Heart right ventricle (tissue), 16 donors: Measurements from ENCODE around the gene NCAM1. TPM values are rescaled to one million over a fixed set of nuclear protein-coding genes. Genes with fewer than 3 reads are reported as not detected.

Source experiments
- ATAC-seq, 8 donors: fragments of 200-7000 bp; cut with Tn5 transposase; one replicate each; pipeline ENCODE4 v1.9.1; 2020; ENCODE audit warnings: mild to moderate bottlenecking in 8 of 8, moderate library complexity in 8 of 8, moderate number of reproducible peaks in 1 of 8
- DNase-seq, 2 donors: peaks; one replicate each; pipeline ENCODE4 v3.0.0-alpha.2; 2020
- H3K27ac ChIP-seq, 10 donors: fragments of 200-600 bp; sonication (generic) in 2 of 10; one replicate each; pipeline versions ENCODE4 v1.5.0 to v1.8.0; 2020 to 2022; ENCODE audit warnings: mild to moderate bottlenecking in 3 of 10
- H3K27me3 ChIP-seq, 7 donors: fragments of 200-600 bp; one replicate each; pipeline ENCODE4 v1.8.0; 2021 to 2022; ENCODE audit warnings: mild to moderate bottlenecking in 2 of 7
- H3K36me3 ChIP-seq, 9 donors: fragments of 200-600 bp; sonication (generic) in 1 of 9; one replicate each; pipeline versions ENCODE4 v1.5.0 to v1.8.0; 2020 to 2022; ENCODE audit warnings: mild to moderate bottlenecking in 2 of 9
- H3K4me1 ChIP-seq, 9 donors: fragments of 200-600 bp; sonication (generic) in 1 of 9; one replicate each; pipeline versions ENCODE4 v1.5.0 to v1.8.0; 2020 to 2022; ENCODE audit warnings: mild to moderate bottlenecking in 4 of 9
- H3K4me3 ChIP-seq, 10 donors: fragments of 200-600 bp; sonication (generic) in 2 of 10; one replicate each; pipeline versions ENCODE4 v1.5.0 to v1.8.0; 2020 to 2022; ENCODE audit warnings: mild to moderate bottlenecking in 7 of 10, moderate library complexity in 2 of 10
- H3K9me3 ChIP-seq, 11 donors: fragments of 200-600 bp in 10 of 11; sonication (generic) in 2 of 11; one replicate each; pipeline versions ENCODE4 v1.5.0 to v1.8.0; 2013 to 2022; ENCODE audit warnings: mild to moderate bottlenecking in 2 of 11, control low read depth in 1 of 11, moderate library complexity in 1 of 11
- CTCF ChIP-seq, 9 donors: fragments of 200-600 bp; sonication (generic) in 2 of 9; IDR thresholded peaks; one replicate each; pipeline versions ENCODE4 v1.5.0 to v1.8.0; 2021 to 2022; ENCODE audit warnings: antibody characterized with exemption in 9 of 9, mild to moderate bottlenecking in 5 of 9, moderate library complexity in 1 of 9
- WGBS, 2 donors: extraction: QIAGEN DNeasy Blood & Tissue Kit; methylation state at CpG; one replicate each; pipeline ENCODE4 v1.1.7; 2013; ENCODE audit warnings: inconsistent platforms in 1 of 2; 5-methylcytosine and 5-hydroxymethylcytosine counted together
- intact Hi-C, 10 donors: fragments of 100-400 bp; cut with DNase I; formaldehyde crosslinking; loops; one replicate each; pipeline versions ENCODE4 v1.11.1 to v1.14.2; 2022
- polyA plus RNA-seq, 2 donors: library from polyadenylated mRNA; stranded (reverse); fragments of 200-250 nt; gene quantifications; one replicate each; pipeline ENCODE4 v1.2.3, GENCODE V29; 2013
- total RNA-seq, 10 donors: library from RNA; stranded (reverse); fragmentation: NEBNext Ultra II Directional in 3 of 10; extraction: Animal tissue kit (Norgen Biotek cat#: 25700) in 3 of 10; gene quantifications; one replicate each; pipeline versions ENCODE4 v1.2.1 to v1.2.4, GENCODE V29; 2021 to 2023
- donor health status: Arrhythmogenic right ventricular cardiomyopathy.
- donor health status: ischemic (EF 13 %, LVEDD 7.1; RV severe dilation, severe dysfunction).
- donor health status: healthy with polysubstance abuse.
- donor health status: DM: no; HTN: yes; CAD: no.
- donor health status: DM: no; HTN: no; CAD: no.
- donor health status: ischemic (EF 25% LVEDD 6.9; RV normal size, moderate dysfunction).
- donor health status: ischemic (EF 25% LVEDD 5.7; RV mildly dilated, moderate dysfunction).
- donor health status: healthy.
- donor health status: DM: yes; HTN: yes; CAD: no.
- donor health status: Ischemic cardiomyopathy.
- donor health status: ischemic (EF 35%, LVEDD 5.7; RV mildly dilated, moderate dysfunction).
- donor health status: nonischemic (EF 11% LVEDD 7.7; RV severe dilation, severe dysfunction).
- donor health status: DM: yes; HTN: yes; CAD: no.
- donor health status: PGD.
- donor health status: ischemic (EF 29% LVEDD 5.4; RV normal size, mild dysfunction).
- donor health status: nonischemic (EF 23%, LVEDD 6.1; RV moderate dilation, normal function).

The NCAM1 gene
- total and polyA plus RNA-seq, 12 donors = 76.8 to 454 (median 328) TPM

- peaks cover 0 to 23% (median 10%) of the 10 kb centered on the region in 9 donors for H3K4me1 ChIP-seq
- no peaks in the 10 kb centered on the region for H3K36me3 ChIP-seq
- TF ChIP-seq CTCF (IDR thresholded peaks at IDR 0.05) = no peak
- no peak for DNase-seq
- no peak overlapping the region for H3K4me3 ChIP-seq
- H3K9me3 ChIP-seq = no peaks in the 10 kb centered on the region
- no peak overlapping the region for H3K27ac ChIP-seq
- no peaks in the 10 kb centered on the region for H3K27me3 ChIP-seq
- 69 to 70% methylated on average over 12 of the region's 12 CpGs for whole genome bisulfite sequencing, 2 donors
- intact Hi-C loops = no loop called here
- no peak for ATAC-seq
Observed at GRCh38 chr11:113082341-113082955, 121.2 kb downstream of the NCAM1 start.

- no peak for DNase-seq
- 62 to 72% methylated on average over 3 of the region's 3 CpGs for WGBS, 2 donors
- H3K27me3 ChIP-seq = no peaks in the 10 kb centered on the region
- intact Hi-C loops = no loop called here
- H3K4me1 ChIP-seq = peaks cover 0 to 26% (median 11%) of the 10 kb centered on the region in 9 donors
- H3K27ac ChIP-seq = no peak overlapping the region
- TF ChIP-seq CTCF (IDR thresholded peaks at IDR 0.05) = no peak
- H3K9me3 ChIP-seq = no peaks in the 10 kb centered on the region
- H3K4me3 ChIP-seq = no peak overlapping the region
- H3K36me3 ChIP-seq = no peaks in the 10 kb centered on the region
- no peak for ATAC-seq
Observed at GRCh38 chr11:113083571-113083970, 122.4 kb downstream of the NCAM1 start.

GRCh38 chr11:113084297-113084696, 123.1 kb downstream of the NCAM1 start:
- Histone ChIP-seq H3K36me3 (no peaks in the 10 kb centered on the region), H3K4me1 (peaks cover 0 to 26% (median 11%) of the 10 kb centered on the region in 9 donors), H3K27me3 (no peaks in the 10 kb centered on the region), H3K9me3 (no peaks in the 10 kb centered on the region), H3K4me3 (no peak overlapping the region), H3K27ac (no peak overlapping the region)
- ATAC-seq (no peak), DNase-seq (no peak)
- TF ChIP-seq CTCF (IDR thresholded peaks at IDR 0.05) = no peak
- 77 to 81% methylated on average over 4 of the region's 4 CpGs for WGBS, 2 donors
- intact Hi-C loops = no loop called here

- Histone ChIP-seq H3K4me1 (peaks cover 0 to 26% (median 12%) of the 10 kb centered on the region in 9 donors), H3K4me3 (no peak overlapping the region), H3K27ac (peak overlapping the region in 1 of 10 donors; percentile 17), H3K27me3 (no peaks in the 10 kb centered on the region), H3K9me3 (no peaks in the 10 kb centered on the region), H3K36me3 (no peaks in the 10 kb centered on the region)
- no peak for ATAC-seq
- intact Hi-C loops = no loop called here
- DNase-seq = no peak
- WGBS, 2 donors = 58 to 77% methylated on average over 3 of the region's 3 CpGs
- no peak for TF ChIP-seq CTCF (IDR thresholded peaks at IDR 0.05)
Observed at GRCh38 chr11:113085446-113085845, 124.2 kb downstream of the NCAM1 start.
